DOHH2 (cell line): ENCODE measurements around the gene SCN10A.

Source experiments
- H3F3A ChIP-seq: fragments of 200-600 bp; sonication (generic), shearing (Covaris generic); 2 replicates; pipeline ENCODE4 v1.6.0; 2016; ENCODE audit warnings: antibody characterized with exemption, mild to moderate bottlenecking; ENCODE audit not compliant: control insufficient read depth, insufficient read depth
- H3K27ac ChIP-seq: fragments of 200-600 bp; sonication (generic); 2 replicates; pipeline ENCODE4 v1.5.1; 2014; ENCODE audit warnings: low read depth, mild to moderate bottlenecking, low read length, moderate library complexity
- H3K27me3 ChIP-seq: fragments of 200-600 bp; sonication (generic); 2 replicates; pipeline ENCODE4 v1.6.1; 2014; ENCODE audit warnings: mild to moderate bottlenecking, low read length, mixed read lengths; ENCODE audit not compliant: control insufficient read depth
- H3K36me3 ChIP-seq: fragments of 200-600 bp; sonication (generic); 2 replicates; pipeline ENCODE4 v1.6.1; 2014; ENCODE audit warnings: mild to moderate bottlenecking, low read length, moderate library complexity, mixed read lengths; ENCODE audit not compliant: control insufficient read depth
- H3K4me1 ChIP-seq: fragments of 200-600 bp; sonication (generic); 2 replicates; pipeline ENCODE4 v1.6.1; 2014; ENCODE audit warnings: mild to moderate bottlenecking, low read length, mixed read lengths; ENCODE audit not compliant: control insufficient read depth
- H3K4me2 ChIP-seq: fragments of 200-600 bp; sonication (generic); 2 replicates; pipeline ENCODE4 v1.6.0; 2014; ENCODE audit warnings: mild to moderate bottlenecking, low read length, moderate library complexity
- H3K4me3 ChIP-seq: fragments of 200-600 bp; sonication (generic); 2 replicates; pipeline ENCODE4 v1.5.1; 2014; ENCODE audit warnings: mild to moderate bottlenecking, low read length, mixed read lengths
- H3K79me2 ChIP-seq: fragments of 200-600 bp; sonication (generic); 2 replicates; pipeline ENCODE4 v1.6.1; 2014; ENCODE audit warnings: mild to moderate bottlenecking, low read length, mixed read lengths; ENCODE audit not compliant: control insufficient read depth
- H3K9me2 ChIP-seq: fragments of 200-600 bp; sonication (generic); replicated peaks from 2 replicates; pipeline ENCODE4 v1.6.1; 2014; ENCODE audit warnings: mild to moderate bottlenecking, low read length, mixed read lengths; ENCODE audit not compliant: control insufficient read depth
- H3K9me3 ChIP-seq: fragments of 200-600 bp; sonication (generic); 2 replicates; pipeline ENCODE4 v1.6.1; 2014; ENCODE audit warnings: antibody characterized with exemption, low read length, mixed read lengths; ENCODE audit not compliant: control insufficient read depth, insufficient read depth
- H4K20me1 ChIP-seq: fragments of 200-600 bp; sonication (generic); 2 replicates; pipeline ENCODE4 v1.6.0; 2014; ENCODE audit warnings: low read depth, mild to moderate bottlenecking, antibody characterized with exemption, low read length, moderate library complexity; ENCODE audit not compliant: control insufficient read depth, insufficient read depth
- EZH2phosphoT487 ChIP-seq: fragments of 200-600 bp; sonication (generic); IDR thresholded peaks from 2 replicates; pipeline ENCODE4 v1.6.1; 2017; ENCODE audit warnings: borderline replicate concordance, mild to moderate bottlenecking, antibody characterized with exemption, low read length, moderate library complexity, mixed read lengths
- TF ChIP-seq, protein P1 (sequence below): fragments of 200-600 bp; sonication (generic); IDR thresholded peaks from one replicate; pipeline ENCODE4 v1.5.1; 2014; ENCODE audit warnings: antibody characterized with exemption, mild to moderate bottlenecking, low read depth, low read length; ENCODE audit not compliant: poor library complexity, severe bottlenecking

Gene SCN10A

GRCh38 chr3:38739931-38740330, 76.1 kb downstream of the SCN10A start:
- no peaks in the 10 kb centered on the region for H3K36me3 ChIP-seq
- no peaks in the 10 kb centered on the region for H3K79me2 ChIP-seq
- H3K4me1 ChIP-seq = no peaks in the 10 kb centered on the region
- H3K9me3 ChIP-seq = no peaks in the 10 kb centered on the region
- H3K4me2 ChIP-seq = no peak overlapping the region
- H3F3A ChIP-seq = no peaks in the 10 kb centered on the region
- no peaks in the 10 kb centered on the region for H3K9me2 ChIP-seq
- no peak overlapping the region for H3K4me3 ChIP-seq
- no peaks in the 10 kb centered on the region for H4K20me1 ChIP-seq
- H3K27me3 ChIP-seq = no peaks in the 10 kb centered on the region
- no peak overlapping the region for H3K27ac ChIP-seq
- TF ChIP-seq EZH2phosphoT487 = no peak
- TF ChIP-seq, protein P1, sequence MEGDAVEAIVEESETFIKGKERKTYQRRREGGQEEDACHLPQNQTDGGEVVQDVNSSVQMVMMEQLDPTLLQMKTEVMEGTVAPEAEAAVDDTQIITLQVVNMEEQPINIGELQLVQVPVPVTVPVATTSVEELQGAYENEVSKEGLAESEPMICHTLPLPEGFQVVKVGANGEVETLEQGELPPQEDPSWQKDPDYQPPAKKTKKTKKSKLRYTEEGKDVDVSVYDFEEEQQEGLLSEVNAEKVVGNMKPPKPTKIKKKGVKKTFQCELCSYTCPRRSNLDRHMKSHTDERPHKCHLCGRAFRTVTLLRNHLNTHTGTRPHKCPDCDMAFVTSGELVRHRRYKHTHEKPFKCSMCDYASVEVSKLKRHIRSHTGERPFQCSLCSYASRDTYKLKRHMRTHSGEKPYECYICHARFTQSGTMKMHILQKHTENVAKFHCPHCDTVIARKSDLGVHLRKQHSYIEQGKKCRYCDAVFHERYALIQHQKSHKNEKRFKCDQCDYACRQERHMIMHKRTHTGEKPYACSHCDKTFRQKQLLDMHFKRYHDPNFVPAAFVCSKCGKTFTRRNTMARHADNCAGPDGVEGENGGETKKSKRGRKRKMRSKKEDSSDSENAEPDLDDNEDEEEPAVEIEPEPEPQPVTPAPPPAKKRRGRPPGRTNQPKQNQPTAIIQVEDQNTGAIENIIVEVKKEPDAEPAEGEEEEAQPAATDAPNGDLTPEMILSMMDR = no peak

DNA sequence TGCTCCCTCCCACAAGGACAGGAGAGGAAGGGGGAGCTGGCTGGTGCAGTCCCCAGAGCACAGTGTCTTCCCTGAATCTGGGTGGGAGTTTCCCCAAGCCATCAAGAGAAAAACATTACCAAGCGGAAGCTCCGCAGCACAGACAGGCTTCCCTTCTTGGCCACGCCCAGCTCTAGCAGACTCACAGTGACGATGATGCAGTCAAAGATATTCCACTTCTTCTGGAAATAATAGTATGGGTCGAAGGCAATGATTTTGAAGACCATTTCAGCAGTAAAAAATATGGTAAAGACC, 76.7 kb downstream of the SCN10A start:
- H3K27me3 ChIP-seq = no peaks in the 10 kb centered on the region
- H3K27ac ChIP-seq = no peak overlapping the region
- H3K9me2 ChIP-seq = no peaks in the 10 kb centered on the region
- H3K79me2 ChIP-seq = no peaks in the 10 kb centered on the region
- H3K36me3 ChIP-seq = no peaks in the 10 kb centered on the region
- no peaks in the 10 kb centered on the region for H3F3A ChIP-seq
- TF ChIP-seq, protein P1 = no peak
- TF ChIP-seq EZH2phosphoT487 = no peak
- no peaks in the 10 kb centered on the region for H3K4me1 ChIP-seq
- H3K9me3 ChIP-seq = no peaks in the 10 kb centered on the region
- no peak overlapping the region for H3K4me2 ChIP-seq
- no peaks in the 10 kb centered on the region for H4K20me1 ChIP-seq
- no peak overlapping the region for H3K4me3 ChIP-seq

DNA sequence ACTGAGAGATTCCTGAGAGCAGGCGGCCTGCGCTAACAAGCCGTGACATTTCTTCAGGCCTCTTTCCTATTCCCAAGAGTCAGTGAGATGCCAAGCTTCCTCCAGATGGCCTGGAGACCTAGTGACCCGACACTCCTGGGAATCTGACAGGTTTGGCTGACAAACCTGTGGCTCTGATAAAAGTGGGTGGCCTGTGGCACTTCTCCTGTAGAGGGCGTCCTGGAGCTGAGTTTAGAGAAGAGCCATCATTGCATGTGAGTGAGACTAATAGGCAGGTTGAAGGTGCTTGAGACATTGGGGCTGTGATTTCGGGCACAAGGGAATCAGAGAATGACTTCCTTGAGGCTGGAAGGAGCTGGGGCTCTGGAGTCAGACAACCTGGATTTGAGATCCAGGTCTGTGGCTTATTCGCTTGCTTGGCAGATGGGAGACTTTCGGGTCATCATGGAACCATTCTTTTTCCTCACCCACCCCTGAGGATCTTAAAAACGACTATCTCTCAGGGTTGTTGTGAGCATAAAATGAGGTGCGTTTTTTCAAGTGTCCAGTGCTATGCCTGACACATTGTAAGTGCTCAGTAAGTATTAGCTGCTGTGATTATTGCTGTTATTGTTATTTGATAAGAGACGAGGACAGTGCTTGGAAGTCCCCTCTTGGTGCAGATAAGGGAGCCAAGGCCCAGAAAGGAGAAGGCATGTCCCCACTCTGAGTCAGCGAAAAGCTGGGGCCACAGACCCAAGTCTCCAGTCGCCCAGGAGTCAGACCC, 77.2 kb downstream of the SCN10A start:
- no peaks in the 10 kb centered on the region for H3K9me2 ChIP-seq
- H3K27ac ChIP-seq = no peak overlapping the region
- H4K20me1 ChIP-seq = no peaks in the 10 kb centered on the region
- H3K27me3 ChIP-seq = no peaks in the 10 kb centered on the region
- H3K79me2 ChIP-seq = no peaks in the 10 kb centered on the region
- H3K4me1 ChIP-seq = no peaks in the 10 kb centered on the region
- H3F3A ChIP-seq = no peaks in the 10 kb centered on the region
- TF ChIP-seq EZH2phosphoT487 = no peak
- TF ChIP-seq, protein P1 = peak; percentile 89
- no peaks in the 10 kb centered on the region for H3K36me3 ChIP-seq
- no peak overlapping the region for H3K4me2 ChIP-seq
- no peak overlapping the region for H3K4me3 ChIP-seq
- no peaks in the 10 kb centered on the region for H3K9me3 ChIP-seq

- Histone ChIP-seq H3K9me3 (no peaks in the 10 kb centered on the region), H3K9me2 (no peaks in the 10 kb centered on the region), H4K20me1 (no peaks in the 10 kb centered on the region), H3K79me2 (no peaks in the 10 kb centered on the region), H3K27ac (no peak overlapping the region), H3K4me3 (no peak overlapping the region), H3K36me3 (no peaks in the 10 kb centered on the region), H3F3A (no peaks in the 10 kb centered on the region), H3K4me2 (no peak overlapping the region), H3K27me3 (peaks cover 7% of the 10 kb centered on the region; the same call in 1 of the 2 replicates), H3K4me1 (no peaks in the 10 kb centered on the region)
- no peak for TF ChIP-seq EZH2phosphoT487
- TF ChIP-seq, protein P1 = no peak
Measured at GRCh38 chr3:38731522-38731921, 84.5 kb downstream of the SCN10A start.
